H1 (cell line): ENCODE data around the gene PCDH9.

Experiments used
- BCL11A ChIP-seq, 2 experiments: IDR thresholded peaks; one replicate each; pipeline ENCODE4 v1.6.1; 2011; ENCODE audit warnings: low read depth in 2 of 2, low read length in 2 of 2, mild to moderate bottlenecking in 2 of 2
- CEBPB ChIP-seq: IDR thresholded peaks from 2 replicates; pipeline ENCODE4 v1.6.1; 2012; ENCODE audit warnings: low read depth, low read length
- CHD2 ChIP-seq: IDR thresholded peaks from 2 replicates; pipeline ENCODE4 v1.6.1; 2012; ENCODE audit warnings: low read length, improper control_type of control experiment
- CTCF ChIP-seq, 3 experiments: IDR thresholded peaks; 1 replicate in 2 of 3; 2 replicates in 1 of 3; pipeline versions ENCODE4 v1.5.1 to v1.6.1; 2011; ENCODE audit warnings: low read length in 3 of 3, mild to moderate bottlenecking in 3 of 3, inconsistent platforms in 2 of 3, low read depth in 1 of 3, moderate library complexity in 1 of 3; ENCODE audit not compliant: insufficient read depth in 1 of 3; ENCODE audit errors: control extremely low read depth in 1 of 3
- EP300 ChIP-seq, 2 experiments: IDR thresholded peaks; 1 replicate in 1 of 2; 2 replicates in 1 of 2; pipeline ENCODE4 v1.6.1; 2011 to 2012; ENCODE audit warnings: low read depth in 2 of 2, low read length in 2 of 2, mild to moderate bottlenecking in 2 of 2, borderline replicate concordance in 1 of 2, inconsistent platforms in 1 of 2, moderate library complexity in 1 of 2
- GABPA ChIP-seq: IDR thresholded peaks from 2 replicates; pipeline ENCODE4 v1.6.1; 2011; ENCODE audit warnings: mild to moderate bottlenecking, low read length, moderate library complexity, borderline replicate concordance; ENCODE audit not compliant: insufficient read depth
- JUN ChIP-seq: IDR thresholded peaks from 2 replicates; pipeline ENCODE4 v1.6.1; 2011; ENCODE audit warnings: low read depth, mild to moderate bottlenecking, improper control_type of control experiment, low read length
- JUND ChIP-seq: IDR thresholded peaks from 2 replicates; pipeline ENCODE4 v1.6.1; 2011; ENCODE audit warnings: mild to moderate bottlenecking, improper control_type of control experiment, low read length
- POLR2A ChIP-seq, 2 experiments: IDR thresholded peaks; 1 replicate in 1 of 2; 2 replicates in 1 of 2; pipeline ENCODE4 v1.6.1; 2011; ENCODE audit warnings: low read depth in 2 of 2, low read length in 2 of 2, mild to moderate bottlenecking in 2 of 2; ENCODE audit errors: control extremely low read depth in 1 of 2
- YY1 ChIP-seq: IDR thresholded peaks from 2 replicates; pipeline ENCODE4 v1.6.1; 2011; ENCODE audit warnings: low read depth, mild to moderate bottlenecking, low read length
- ZNF274 ChIP-seq: IDR thresholded peaks from 2 replicates; pipeline ENCODE4 v1.7.0; 2012; ENCODE audit warnings: low read length, borderline replicate concordance; ENCODE audit errors: extremely low read depth
- TF ChIP-seq, protein P1 (sequence below): IDR thresholded peaks from 2 replicates; pipeline ENCODE4 v1.6.1; 2012; ENCODE audit warnings: low read length, inconsistent platforms

DNA sequence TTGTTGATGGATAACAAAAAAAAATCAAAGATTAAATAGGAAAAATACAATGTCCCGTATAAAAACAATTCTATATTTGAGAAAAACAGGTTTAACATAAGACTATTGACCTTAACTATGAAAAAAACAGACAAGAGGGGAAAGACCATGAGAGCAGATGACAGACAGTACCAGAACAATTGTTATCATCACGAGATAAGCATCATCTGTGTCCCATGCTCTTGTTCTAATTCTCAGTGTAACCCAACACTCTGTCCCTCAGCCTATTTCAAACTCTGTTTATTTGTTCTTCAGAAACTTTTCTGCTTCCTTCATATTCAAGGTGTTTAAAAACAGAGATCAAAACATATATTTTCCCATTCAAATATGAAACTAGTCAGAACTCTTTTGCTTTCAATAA is 216.4 kb downstream of the PCDH9 start:
- TF ChIP-seq POLR2A (IDR thresholded peaks at IDR 0.05; ENCODE audit: control extremely low read depth in 1 of 2, low read depth in 2 of 2, low read length in 2 of 2) (no peak), CTCF (IDR thresholded peaks at IDR 0.05; ENCODE audit: control extremely low read depth in 1 of 3, insufficient read depth in 1 of 3, low read depth in 1 of 3, low read length in 3 of 3) (no peak), CHD2 (no peak), EP300 (IDR thresholded peaks at IDR 0.05; ENCODE audit: borderline replicate concordance in 1 of 2, low read depth in 2 of 2, low read length in 2 of 2) (no peak), GABPA (no peak), YY1 (no peak), CEBPB (no peak), JUN (no peak), ZNF274 (no peak), BCL11A (IDR thresholded peaks at IDR 0.05; ENCODE audit: low read depth in 2 of 2, low read length in 2 of 2) (no peak), JUND (no peak)
- TF ChIP-seq, protein P1, sequence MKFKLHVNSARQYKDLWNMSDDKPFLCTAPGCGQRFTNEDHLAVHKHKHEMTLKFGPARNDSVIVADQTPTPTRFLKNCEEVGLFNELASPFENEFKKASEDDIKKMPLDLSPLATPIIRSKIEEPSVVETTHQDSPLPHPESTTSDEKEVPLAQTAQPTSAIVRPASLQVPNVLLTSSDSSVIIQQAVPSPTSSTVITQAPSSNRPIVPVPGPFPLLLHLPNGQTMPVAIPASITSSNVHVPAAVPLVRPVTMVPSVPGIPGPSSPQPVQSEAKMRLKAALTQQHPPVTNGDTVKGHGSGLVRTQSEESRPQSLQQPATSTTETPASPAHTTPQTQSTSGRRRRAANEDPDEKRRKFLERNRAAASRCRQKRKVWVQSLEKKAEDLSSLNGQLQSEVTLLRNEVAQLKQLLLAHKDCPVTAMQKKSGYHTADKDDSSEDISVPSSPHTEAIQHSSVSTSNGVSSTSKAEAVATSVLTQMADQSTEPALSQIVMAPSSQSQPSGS, result no peak
